Left lung (tissue), 10 donors: ENCODE data around the gene FNDC3B. TPM values are rescaled to one million over a fixed set of nuclear protein-coding genes. Genes with fewer than 3 reads are reported as not detected.
A peak's percentile ranks its signal among the peaks of the same experiment; 100 is the strongest.

ENCODE experiments used
- ATAC-seq: fragments of 200-7000 bp; cut with Tn5 transposase; one replicate; pipeline ENCODE4 v1.9.1; 2020; ENCODE audit warnings: moderate library complexity
- DNase-seq, 4 donors: peaks; one replicate each; pipeline ENCODE4 v3.0.0-alpha.2; 2013 to 2020
- H3K27ac ChIP-seq, 2 donors: fragments of 200-600 bp; sonication (generic) in 1 of 2; one replicate each; pipeline versions ENCODE4 v1.5.0 to v1.8.0; 2020 to 2021
- H3K27me3 ChIP-seq, 2 donors: fragments of 200-600 bp; sonication (generic) in 1 of 2; one replicate each; pipeline versions ENCODE4 v1.5.0 to v1.8.0; 2020 to 2021
- H3K36me3 ChIP-seq, 2 donors: fragments of 200-600 bp; sonication (generic) in 1 of 2; one replicate each; pipeline versions ENCODE4 v1.5.0 to v1.8.0; 2020 to 2021
- H3K4me1 ChIP-seq, 2 donors: fragments of 200-600 bp; one replicate each; pipeline ENCODE4 v1.8.0; 2021
- H3K4me3 ChIP-seq, 2 donors: fragments of 200-600 bp; sonication (generic) in 1 of 2; one replicate each; pipeline versions ENCODE4 v1.5.0 to v1.8.0; 2020 to 2021; ENCODE audit warnings: mild to moderate bottlenecking in 1 of 2
- H3K9me3 ChIP-seq, 2 donors: fragments of 200-600 bp; sonication (generic) in 1 of 2; one replicate each; pipeline versions ENCODE4 v1.5.0 to v1.8.0; 2020 to 2021
- CTCF ChIP-seq, 2 donors: fragments of 200-600 bp; sonication (generic) in 1 of 2; IDR thresholded peaks; one replicate each; pipeline versions ENCODE4 v1.5.0 to v1.8.0; 2021; ENCODE audit warnings: antibody characterized with exemption in 2 of 2
- intact Hi-C, 2 donors: fragments of 100-400 bp; cut with DNase I; formaldehyde crosslinking; loops; one replicate each; pipeline versions ENCODE4 v1.11.2 to v1.14.2; 2022
- polyA plus RNA-seq, 6 donors: library from polyadenylated mRNA; unstranded; fragments of 120-200 nt; gene quantifications; one replicate each; pipeline ENCODE4 v1.2.1, GENCODE V29; 2013; ENCODE audit not compliant: insufficient read length in 6 of 6
- total RNA-seq, 2 donors: library from RNA; stranded (reverse); fragmentation: NEBNext Ultra II Directional; extraction: Animal tissue kit (Norgen Biotek cat#: 25700); gene quantifications; one replicate each; pipeline ENCODE4 v1.2.1, GENCODE V29; 2021
- donor health status: DM: no; HTN: yes; CAD: no.
- donor health status: DM: no; HTN: no; CAD: no.

FNDC3B gene
- total and polyA plus RNA-seq, 8 donors = 35.2 to 185 (median 42.3) TPM

GRCh38 chr3:172213904-172214303 lies 174.5 kb downstream of the FNDC3B start:
- ATAC-seq (peak; percentile 23), DNase-seq (no peak)
- no peaks in the 10 kb centered on the region for H3K27me3 ChIP-seq
- H3K4me3 ChIP-seq = no peak overlapping the region
- H3K4me1 ChIP-seq = peaks cover 3 to 77% of the 10 kb centered on the region in 2 donors
- intact Hi-C loops = no loop called here
- H3K36me3 ChIP-seq = peaks cover 0 to 8% of the 10 kb centered on the region in 2 donors
- H3K9me3 ChIP-seq = no peaks in the 10 kb centered on the region
- no peak overlapping the region for H3K27ac ChIP-seq
- no peak for TF ChIP-seq CTCF (IDR thresholded peaks at IDR 0.05)

- H3K36me3 ChIP-seq = no peaks in the 10 kb centered on the region
- no peak for DNase-seq
- TF ChIP-seq CTCF (IDR thresholded peaks at IDR 0.05) = no peak
- H3K27me3 ChIP-seq = no peaks in the 10 kb centered on the region
- intact Hi-C loops = no loop called here
- H3K27ac ChIP-seq = no peak overlapping the region
- no peaks in the 10 kb centered on the region for H3K9me3 ChIP-seq
- H3K4me1 ChIP-seq = peaks cover 13 to 76% of the 10 kb centered on the region in 2 donors
- no peak overlapping the region for H3K4me3 ChIP-seq
- no peak for ATAC-seq
Observed at GRCh38 chr3:172216267-172216666, 176.9 kb downstream of the FNDC3B start.

- intact Hi-C loops = no loop called here
- H3K27me3 ChIP-seq = no peaks in the 10 kb centered on the region
- H3K36me3 ChIP-seq = no peaks in the 10 kb centered on the region
- ATAC-seq (no peak), DNase-seq (no peak)
- H3K27ac ChIP-seq = no peak overlapping the region
- no peak for TF ChIP-seq CTCF (IDR thresholded peaks at IDR 0.05)
- H3K9me3 ChIP-seq = no peaks in the 10 kb centered on the region
- H3K4me3 ChIP-seq = no peak overlapping the region
- peaks cover 13 to 79% of the 10 kb centered on the region in 2 donors for H3K4me1 ChIP-seq
Observed at GRCh38 chr3:172216911-172217310, 177.5 kb downstream of the FNDC3B start.

- no peaks in the 10 kb centered on the region for H3K36me3 ChIP-seq
- no peaks in the 10 kb centered on the region for H3K9me3 ChIP-seq
- H3K27ac ChIP-seq = peak overlapping the region in 1 of 2 donors; percentile 35
- H3K4me3 ChIP-seq = no peak overlapping the region
- peaks cover 13 to 81% of the 10 kb centered on the region in 2 donors for H3K4me1 ChIP-seq
- no peak for TF ChIP-seq CTCF (IDR thresholded peaks at IDR 0.05)
- no peak for ATAC-seq
- intact Hi-C loops = no loop called here
- DNase-seq = no peak
- H3K27me3 ChIP-seq = no peaks in the 10 kb centered on the region
Observed at GRCh38 chr3:172217877-172218276, 178.5 kb downstream of the FNDC3B start.

- Histone ChIP-seq H3K9me3 (no peaks in the 10 kb centered on the region), H3K4me3 (no peak overlapping the region), H3K4me1 (peaks cover 13 to 81% of the 10 kb centered on the region in 2 donors), H3K36me3 (no peaks in the 10 kb centered on the region), H3K27ac (peak overlapping the region in 1 of 2 donors; percentile 35), H3K27me3 (no peaks in the 10 kb centered on the region)
- intact Hi-C loops = no loop called here
- ATAC-seq (no peak), DNase-seq (no peak)
- TF ChIP-seq CTCF (IDR thresholded peaks at IDR 0.05) = no peak
Observed at GRCh38 chr3:172218350-172219323, 179.3 kb downstream of the FNDC3B start.
